Fibroblast of lung (primary cell): Measurements from ENCODE around the gene ATP10B.

ENCODE experiments used
- CTCF ChIP-seq, 2 donors: IDR thresholded peaks in 1 of 2; conservative IDR thresholded peaks in 1 of 2; 1 replicate in 1 of 2; 2 replicates in 1 of 2; pipeline ENCODE4 v1.5.1; 2011 to 2012; ENCODE audit warnings: low read length in 2 of 2, control low read depth in 1 of 2, inconsistent platforms in 1 of 2, low read depth in 1 of 2, mild to moderate bottlenecking in 1 of 2
- EZH2 ChIP-seq: IDR thresholded peaks from 2 replicates; pipeline ENCODE4 v1.5.1; 2012; ENCODE audit warnings: low read length, control low read depth, mild to moderate bottlenecking; ENCODE audit errors: missing control alignments

GRCh38 chr5:160668356-160668755, 183.7 kb downstream of the ATP10B start:
- TF ChIP-seq CTCF (conservative IDR thresholded peaks at IDR 0.05 in 1 of 2, IDR thresholded peaks at IDR 0.05 in 1 of 2; ENCODE audit: low read depth in 1 of 2, low read length in 2 of 2) (no peak), EZH2 (no peak)
